Mesodermal cell (in vitro differentiated cells): ENCODE data around the gene CA10.

ENCODE experiments used
- H3K27ac ChIP-seq: 2 replicates; pipeline ENCODE4 v1.7.0; 2013; ENCODE audit warnings: mild to moderate bottlenecking, low read depth, low read length, moderate library complexity; ENCODE audit not compliant: severe bottlenecking
- H3K36me3 ChIP-seq: 2 replicates; pipeline ENCODE4 v1.7.1; 2013; ENCODE audit warnings: mild to moderate bottlenecking, low read length, moderate library complexity; ENCODE audit not compliant: control insufficient read depth, insufficient read depth
- H3K4me1 ChIP-seq: one replicate; pipeline ENCODE4 v1.7.1; 2013; ENCODE audit warnings: mild to moderate bottlenecking, low read length; ENCODE audit not compliant: insufficient read depth, control insufficient read depth, poor library complexity, severe bottlenecking
- H3K4me3 ChIP-seq: 2 replicates; pipeline ENCODE4 v1.7.0; 2013; ENCODE audit warnings: low read length, control low read depth, mild to moderate bottlenecking; ENCODE audit not compliant: insufficient read depth, poor library complexity, severe bottlenecking; ENCODE audit errors: extremely low read depth
- H3K9me3 ChIP-seq: 2 replicates; pipeline ENCODE4 v1.7.1; 2013; ENCODE audit warnings: mild to moderate bottlenecking, low read length, moderate library complexity; ENCODE audit not compliant: control insufficient read depth
- WGBS, 2 experiments: methylation state at CpG; one replicate each; pipeline ENCODE4 v1.1.5; 2013; ENCODE audit warnings: missing lambda C conversion rate in 2 of 2; ENCODE audit not compliant: insufficient coverage in 2 of 2; 5-methylcytosine and 5-hydroxymethylcytosine counted together

CA10 gene

GRCh38 chr17:52048137-52048898 lies 110.2 kb downstream of the CA10 start:
- Histone ChIP-seq H3K4me1 (no peaks in the 10 kb centered on the region), H3K4me3 (no peak overlapping the region), H3K27ac (no peak overlapping the region), H3K36me3 (no peaks in the 10 kb centered on the region), H3K9me3 (no peaks in the 10 kb centered on the region)
- 84 to 90% methylated on average over 1 to 3 of the region's 5 CpGs for WGBS, 2 experiments

GRCh38 chr17:52047086-52047485 lies 111.4 kb downstream of the CA10 start:
- no peaks in the 10 kb centered on the region for H3K36me3 ChIP-seq
- H3K4me1 ChIP-seq, result no peaks in the 10 kb centered on the region
- no peaks in the 10 kb centered on the region for H3K9me3 ChIP-seq
- H3K4me3 ChIP-seq, result no peak overlapping the region
- H3K27ac ChIP-seq, result no peak overlapping the region

GRCh38 chr17:52041123-52041617 lies 117.3 kb downstream of the CA10 start:
- no CpG with 5 or more reads among the region's 1 CpG for WGBS, 2 experiments
- Histone ChIP-seq H3K36me3 (no peaks in the 10 kb centered on the region), H3K4me1 (no peaks in the 10 kb centered on the region), H3K9me3 (no peaks in the 10 kb centered on the region), H3K27ac (no peak overlapping the region), H3K4me3 (no peak overlapping the region)

GRCh38 chr17:52036416-52036815 lies 122.1 kb downstream of the CA10 start:
- H3K9me3 ChIP-seq, result no peaks in the 10 kb centered on the region
- no peaks in the 10 kb centered on the region for H3K36me3 ChIP-seq
- H3K4me1 ChIP-seq, result no peaks in the 10 kb centered on the region
- no peak overlapping the region for H3K27ac ChIP-seq
- no peak overlapping the region for H3K4me3 ChIP-seq

GRCh38 chr17:52035336-52035915 lies 123.1 kb downstream of the CA10 start:
- H3K36me3 ChIP-seq, result no peaks in the 10 kb centered on the region
- no peaks in the 10 kb centered on the region for H3K4me1 ChIP-seq
- 87 to 95% methylated on average over 2 to 6 of the region's 6 CpGs for WGBS, 2 experiments
- no peaks in the 10 kb centered on the region for H3K9me3 ChIP-seq
- H3K4me3 ChIP-seq, result no peak overlapping the region
- H3K27ac ChIP-seq, result no peak overlapping the region

- Histone ChIP-seq H3K4me3 (no peak overlapping the region), H3K27ac (no peak overlapping the region), H3K9me3 (no peaks in the 10 kb centered on the region), H3K4me1 (no peaks in the 10 kb centered on the region), H3K36me3 (no peaks in the 10 kb centered on the region)
- WGBS, 2 experiments, result 33% methylated on average over 1 of the region's 3 CpGs; no CpG with 5 or more reads in 1 of the 2 experiments
Measured at GRCh38 chr17:52032454-52032853, 126.1 kb downstream of the CA10 start.

GRCh38 chr17:52030052-52030451 lies 128.5 kb downstream of the CA10 start:
- Histone ChIP-seq H3K4me1 (no peaks in the 10 kb centered on the region), H3K9me3 (no peaks in the 10 kb centered on the region), H3K36me3 (no peaks in the 10 kb centered on the region), H3K27ac (no peak overlapping the region), H3K4me3 (no peak overlapping the region)
- WGBS, 2 experiments, result 82 to 89% methylated on average over 3 of the region's 3 CpGs

GRCh38 chr17:52027620-52028295 lies 130.8 kb downstream of the CA10 start:
- H3K9me3 ChIP-seq, result peaks cover 3% of the 10 kb centered on the region
- H3K27ac ChIP-seq, result peak overlapping the region; percentile 38
- H3K36me3 ChIP-seq, result no peaks in the 10 kb centered on the region
- H3K4me3 ChIP-seq, result no peak overlapping the region
- no peaks in the 10 kb centered on the region for H3K4me1 ChIP-seq

- H3K27ac ChIP-seq, result peak overlapping the region; percentile 38
- H3K4me1 ChIP-seq, result no peaks in the 10 kb centered on the region
- no peaks in the 10 kb centered on the region for H3K36me3 ChIP-seq
- 100% methylated on average over 1 of the region's 2 CpGs; no CpG with 5 or more reads in 1 of the 2 experiments for WGBS, 2 experiments
- no peak overlapping the region for H3K4me3 ChIP-seq
- H3K9me3 ChIP-seq, result peaks cover 3% of the 10 kb centered on the region
Measured at GRCh38 chr17:52027081-52027480, 131.4 kb downstream of the CA10 start.

GRCh38 chr17:52026075-52026474 lies 132.4 kb downstream of the CA10 start:
- Histone ChIP-seq H3K27ac (no peak overlapping the region), H3K36me3 (no peaks in the 10 kb centered on the region), H3K4me1 (no peaks in the 10 kb centered on the region), H3K4me3 (no peak overlapping the region), H3K9me3 (peaks cover 3% of the 10 kb centered on the region)
- no CpG with 5 or more reads among the region's 2 CpGs for WGBS, 2 experiments

GRCh38 chr17:52025236-52025635 lies 133.3 kb downstream of the CA10 start:
- Histone ChIP-seq H3K36me3 (no peaks in the 10 kb centered on the region), H3K4me1 (no peaks in the 10 kb centered on the region), H3K4me3 (no peak overlapping the region), H3K27ac (no peak overlapping the region), H3K9me3 (peaks cover 3% of the 10 kb centered on the region)
